Testis (tissue), 3 donors: ENCODE measurements around the gene SEH1L. TPM values are rescaled to one million over a fixed set of nuclear protein-coding genes. Genes with fewer than 3 reads are reported as not detected.

Source experiments
- DNase-seq: peaks from one replicate; pipeline ENCODE4 v3.0.0-alpha.2; 2019
- H3K27ac ChIP-seq, 2 donors: fragments of 200-600 bp; sonication (generic); one replicate each; pipeline ENCODE4 v1.5.1; 2019
- H3K27me3 ChIP-seq: fragments of 200-600 bp; sonication (generic); one replicate; pipeline ENCODE4 v1.5.1; 2019
- H3K36me3 ChIP-seq: fragments of 200-600 bp; sonication (generic); one replicate; pipeline ENCODE4 v1.5.1; 2017; ENCODE audit warnings: low read depth; ENCODE audit errors: missing control alignments
- H3K4me1 ChIP-seq: fragments of 200-600 bp; sonication (generic); one replicate; pipeline ENCODE4 v1.5.1; 2019
- H3K4me3 ChIP-seq, 2 donors: fragments of 200-600 bp; sonication (generic); one replicate each; pipeline ENCODE4 v1.5.1; 2017 to 2019
- H3K9me3 ChIP-seq: fragments of 200-600 bp; sonication (generic); one replicate; pipeline ENCODE4 v1.5.1; 2017
- POLR2A ChIP-seq: fragments of 450-650 bp; IDR thresholded peaks from one replicate; pipeline ENCODE4 v1.6.1; 2017; ENCODE audit warnings: antibody characterized with exemption, mild to moderate bottlenecking, moderate library complexity
- WGBS, 2 donors: methylation state at CpG; one replicate each; pipeline ENCODE4 v1.1.5; 2018; 5-methylcytosine and 5-hydroxymethylcytosine counted together
- intact Hi-C: fragments of 100-400 bp; cut with DNase I; formaldehyde crosslinking; loops from one replicate; pipeline ENCODE4 v1.15.1; 2023; ENCODE audit warnings: low total_unique reads
- polyA plus RNA-seq: library from polyadenylated mRNA; stranded (reverse); fragments of 350-450 nt; fragmentation: Illumina TruSeq; extraction: RNeasy Lipid Tissue Mini Kit (QIAGEN cat#74804); gene quantifications from one replicate; pipeline ENCODE4 v1.2.3, GENCODE V29; 2014; ENCODE audit warnings: low read depth, low replicate concordance; ENCODE audit not compliant: insufficient read depth
- total RNA-seq, 2 donors: library from RNA; depleted of rRNA; stranded (reverse); fragments of >200 nt; gene quantifications; one replicate each; pipeline ENCODE4 v1.2.3, GENCODE V29; 2016
- TF ChIP-seq, protein P1 (sequence below), 3 experiments: fragments of 450-650 bp in 2 of 3; fragments of 200-600 bp in 1 of 3; sonication (generic) in 1 of 3; IDR thresholded peaks; one replicate each; pipeline ENCODE4 v1.5.1; 2016 to 2019; ENCODE audit warnings: antibody characterized with exemption in 3 of 3, mild to moderate bottlenecking in 2 of 3, moderate library complexity in 1 of 3

Gene SEH1L
- total and polyA plus RNA-seq, 3 donors from 2014 or later, result 33.5 to 43.5 (median 37.1) TPM

DNA sequence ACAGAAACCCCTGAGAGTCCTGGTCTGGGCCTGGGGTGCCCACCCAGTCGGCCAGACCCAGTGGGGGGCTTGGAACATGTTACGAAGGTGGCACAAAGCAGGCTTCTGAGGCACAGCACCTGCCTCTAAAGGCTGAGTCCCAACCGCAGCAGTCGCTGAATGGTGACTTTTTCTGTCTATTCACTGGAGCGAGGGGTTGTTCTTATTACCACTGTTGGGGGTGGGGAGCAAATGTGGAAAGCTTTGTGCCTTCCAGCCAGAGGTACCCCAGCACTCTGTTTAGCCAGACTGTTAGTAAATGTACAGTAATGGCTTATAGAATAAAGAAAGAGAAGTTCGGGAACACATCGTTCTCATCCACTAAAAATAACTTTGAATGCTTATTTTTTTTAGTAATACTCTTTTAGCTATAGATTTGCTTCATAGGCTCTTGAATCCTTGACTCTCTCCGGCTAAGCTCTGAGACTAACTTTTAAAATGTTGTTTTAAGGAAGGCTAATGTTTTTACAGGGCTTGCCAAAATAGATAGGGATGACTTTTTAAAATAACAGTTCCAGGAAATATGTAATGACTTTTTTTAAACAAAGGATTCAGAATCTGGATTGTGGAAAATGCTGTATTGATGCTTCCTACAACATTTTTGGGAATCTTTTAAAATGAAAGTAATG lies 40.4 kb upstream of the SEH1L start:
- H3K27me3 ChIP-seq, result no peaks in the 10 kb centered on the region
- no peak for TF ChIP-seq POLR2A
- TF ChIP-seq, protein P1, sequence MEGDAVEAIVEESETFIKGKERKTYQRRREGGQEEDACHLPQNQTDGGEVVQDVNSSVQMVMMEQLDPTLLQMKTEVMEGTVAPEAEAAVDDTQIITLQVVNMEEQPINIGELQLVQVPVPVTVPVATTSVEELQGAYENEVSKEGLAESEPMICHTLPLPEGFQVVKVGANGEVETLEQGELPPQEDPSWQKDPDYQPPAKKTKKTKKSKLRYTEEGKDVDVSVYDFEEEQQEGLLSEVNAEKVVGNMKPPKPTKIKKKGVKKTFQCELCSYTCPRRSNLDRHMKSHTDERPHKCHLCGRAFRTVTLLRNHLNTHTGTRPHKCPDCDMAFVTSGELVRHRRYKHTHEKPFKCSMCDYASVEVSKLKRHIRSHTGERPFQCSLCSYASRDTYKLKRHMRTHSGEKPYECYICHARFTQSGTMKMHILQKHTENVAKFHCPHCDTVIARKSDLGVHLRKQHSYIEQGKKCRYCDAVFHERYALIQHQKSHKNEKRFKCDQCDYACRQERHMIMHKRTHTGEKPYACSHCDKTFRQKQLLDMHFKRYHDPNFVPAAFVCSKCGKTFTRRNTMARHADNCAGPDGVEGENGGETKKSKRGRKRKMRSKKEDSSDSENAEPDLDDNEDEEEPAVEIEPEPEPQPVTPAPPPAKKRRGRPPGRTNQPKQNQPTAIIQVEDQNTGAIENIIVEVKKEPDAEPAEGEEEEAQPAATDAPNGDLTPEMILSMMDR (IDR thresholded peaks at IDR 0.05), result no peak
- no peaks in the 10 kb centered on the region for H3K36me3 ChIP-seq
- no peak for DNase-seq
- intact Hi-C loops, result no loop called here
- WGBS, 2 donors, result 40% methylated on average over 7 to 8 of the region's 8 CpGs
- peaks cover 8% of the 10 kb centered on the region for H3K4me1 ChIP-seq
- no peak overlapping the region for H3K4me3 ChIP-seq
- H3K27ac ChIP-seq, result peak overlapping the region; percentile 44 to 59
- H3K9me3 ChIP-seq, result no peaks in the 10 kb centered on the region

DNA sequence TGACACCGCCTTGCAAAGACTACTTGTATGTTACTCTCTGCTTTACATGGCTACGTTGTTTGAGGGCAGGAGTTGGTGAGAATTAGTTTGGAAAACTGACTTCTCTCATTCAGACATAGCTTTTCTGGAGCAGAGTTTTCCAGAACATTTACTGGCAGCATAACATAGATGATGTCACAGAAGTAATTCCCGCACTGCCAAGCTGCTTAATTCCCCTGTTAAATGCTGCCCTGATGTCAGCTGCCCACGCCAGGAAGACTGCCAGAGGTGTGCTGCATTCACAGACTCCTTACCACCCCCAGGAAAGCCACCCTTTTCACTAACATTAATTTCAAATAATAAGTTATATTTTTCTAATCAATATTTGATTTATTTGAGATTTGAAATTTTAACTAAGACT lies 39.1 kb upstream of the SEH1L start:
- Histone ChIP-seq H3K27ac (no peak overlapping the region), H3K4me3 (no peak overlapping the region), H3K9me3 (no peaks in the 10 kb centered on the region), H3K36me3 (no peaks in the 10 kb centered on the region), H3K4me1 (peaks cover 8% of the 10 kb centered on the region), H3K27me3 (no peaks in the 10 kb centered on the region)
- WGBS, 2 donors, result 75 to 89% methylated on average over 4 of the region's 4 CpGs
- no peak for DNase-seq
- TF ChIP-seq POLR2A, result no peak
- TF ChIP-seq, protein P1 (IDR thresholded peaks at IDR 0.05), result no peak
- intact Hi-C loops, result no loop called here

DNA sequence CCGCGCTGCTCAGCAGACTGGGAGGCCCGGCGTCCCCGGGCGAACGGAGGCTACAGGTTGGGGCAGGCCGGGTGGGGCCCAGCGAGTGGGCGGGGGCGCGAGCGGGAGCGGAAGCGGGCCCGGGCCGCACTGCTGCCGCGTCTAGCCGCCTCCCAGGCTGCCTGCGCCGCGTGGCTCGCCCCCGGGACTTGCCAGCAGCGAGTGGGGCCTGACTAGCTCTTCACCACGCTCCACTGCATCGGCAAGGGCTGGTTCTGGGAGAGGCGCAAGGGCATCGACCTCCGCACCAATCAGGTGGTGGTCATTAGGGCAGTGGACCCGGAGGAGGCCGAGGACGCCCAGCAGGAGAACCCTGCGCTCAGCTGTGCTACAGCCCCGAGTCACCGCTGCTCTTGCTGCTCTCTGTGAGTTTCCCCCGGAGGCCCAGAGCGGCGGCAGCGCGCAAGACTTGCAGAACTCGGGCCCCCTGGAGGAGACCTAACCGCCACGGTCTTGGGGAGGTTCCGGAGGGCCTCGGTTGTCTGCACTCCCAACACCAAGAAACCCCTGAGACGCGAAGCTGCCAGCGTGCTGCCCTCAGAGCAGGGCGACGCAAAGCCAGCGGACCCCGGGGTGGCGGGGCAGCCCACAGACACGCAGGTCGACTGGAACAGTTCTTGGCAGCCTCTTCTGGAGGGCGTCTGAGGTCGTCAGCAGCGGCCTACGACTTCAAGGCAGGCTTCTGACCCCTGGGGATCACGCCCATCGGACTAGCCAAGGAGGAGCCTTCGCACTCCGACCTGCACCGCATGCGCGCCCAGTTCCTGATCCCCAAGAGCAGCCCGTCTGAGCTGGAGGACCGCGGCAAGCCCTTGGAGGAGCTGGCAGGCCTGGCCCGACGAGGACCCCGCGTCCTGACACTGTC lies 36.5 kb upstream of the SEH1L start:
- no peaks in the 10 kb centered on the region for H3K27me3 ChIP-seq
- H3K9me3 ChIP-seq, result no peaks in the 10 kb centered on the region
- TF ChIP-seq POLR2A, result no peak
- TF ChIP-seq, protein P1 (IDR thresholded peaks at IDR 0.05), result no peak
- H3K4me1 ChIP-seq, result peaks cover 8% of the 10 kb centered on the region
- DNase-seq, result peak; percentile 33
- 26 to 43% methylated on average over 10 to 61 of the region's 75 CpGs for WGBS, 2 donors
- H3K27ac ChIP-seq, result no peak overlapping the region
- intact Hi-C loops, result no loop called here
- no peaks in the 10 kb centered on the region for H3K36me3 ChIP-seq
- H3K4me3 ChIP-seq, result peak overlapping the region; percentile 34 to 58

DNA sequence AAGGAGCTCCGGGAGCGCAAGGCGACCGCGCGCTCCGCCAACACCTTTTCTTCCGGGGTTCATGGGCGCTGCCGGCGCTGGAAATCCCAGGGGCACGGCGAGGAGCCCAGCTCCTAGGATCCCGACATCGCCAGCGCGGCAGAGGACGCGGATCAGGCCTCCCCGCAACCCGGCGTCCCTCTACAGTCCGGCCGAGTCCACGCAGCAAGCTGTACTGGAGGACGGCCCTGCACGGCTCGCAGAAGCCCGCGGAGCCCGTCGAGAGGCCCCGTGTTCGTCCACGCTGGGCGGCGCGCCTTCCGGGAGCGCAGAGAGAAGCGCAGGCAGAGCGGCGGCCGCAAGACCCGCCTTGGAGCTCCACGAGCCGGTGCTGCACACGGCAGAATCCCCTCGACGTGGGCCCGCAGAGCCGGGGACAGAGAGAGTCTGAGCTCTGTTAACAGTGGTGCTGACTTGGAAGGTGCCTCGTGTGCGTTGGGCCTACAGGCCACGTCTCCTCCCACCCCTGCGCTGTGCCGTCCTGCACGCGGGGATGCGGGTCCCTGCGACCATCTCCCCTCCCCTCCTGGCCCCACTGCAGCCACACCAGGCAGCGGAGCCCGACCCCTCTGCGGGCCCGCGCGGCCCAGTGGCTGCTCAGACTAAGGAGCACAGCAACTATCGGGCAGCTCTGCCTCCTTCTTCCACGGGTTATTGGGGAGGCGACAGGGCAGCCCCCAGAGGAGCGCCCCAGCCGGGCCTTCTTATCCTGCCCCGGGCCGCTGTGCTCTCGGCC lies 35.7 kb upstream of the SEH1L start:
- TF ChIP-seq, protein P1 (IDR thresholded peaks at IDR 0.05), result no peak
- TF ChIP-seq POLR2A, result no peak
- intact Hi-C loops, result no loop called here
- Histone ChIP-seq H3K27ac (no peak overlapping the region), H3K9me3 (no peaks in the 10 kb centered on the region), H3K36me3 (no peaks in the 10 kb centered on the region), H3K4me3 (peak overlapping the region; percentile 34 to 58), H3K27me3 (no peaks in the 10 kb centered on the region), H3K4me1 (peaks cover 3% of the 10 kb centered on the region)
- DNase-seq, result no peak
- 35 to 54% methylated on average over 15 to 74 of the region's 75 CpGs for WGBS, 2 donors
